Measurements from ENCODE around the gene KCNQ2. TPM values are rescaled to one million over a fixed set of nuclear protein-coding genes. Genes with fewer than 3 reads are reported as not detected.

KCNQ2 gene
- total and polyA plus RNA-seq, 4 donors: not detected

DNA sequence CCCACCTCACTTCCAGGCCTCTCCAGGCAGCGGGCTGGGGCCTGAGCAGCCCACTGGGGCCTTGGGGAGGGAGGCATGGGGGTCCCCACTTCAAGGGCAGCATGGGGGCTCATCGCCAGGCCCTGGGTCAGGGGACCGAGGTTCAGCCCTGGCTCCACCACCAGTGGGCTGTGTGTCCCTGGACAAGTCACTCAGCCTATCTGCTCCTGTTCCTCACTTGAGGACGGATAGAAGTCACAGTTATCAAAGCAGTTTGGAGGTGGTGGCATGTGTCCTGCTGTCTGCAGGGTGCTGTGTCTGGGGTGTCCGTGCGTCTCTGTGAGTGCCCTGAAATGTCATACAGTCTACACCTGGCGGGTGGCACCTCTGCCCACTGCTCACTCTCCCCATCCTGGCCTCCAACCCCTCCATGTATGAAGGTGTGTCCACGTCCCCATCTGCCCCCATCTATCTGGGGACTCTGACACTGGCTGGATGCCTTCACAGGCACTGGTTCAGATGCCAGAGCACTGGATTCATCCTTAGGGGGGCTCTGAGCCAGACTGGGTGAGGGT is 22.8 kb upstream of the KCNQ2 start (continued):
- no peak for TF ChIP-seq JUND (IDR thresholded peaks at IDR 0.05)
- TF ChIP-seq, protein P1, sequence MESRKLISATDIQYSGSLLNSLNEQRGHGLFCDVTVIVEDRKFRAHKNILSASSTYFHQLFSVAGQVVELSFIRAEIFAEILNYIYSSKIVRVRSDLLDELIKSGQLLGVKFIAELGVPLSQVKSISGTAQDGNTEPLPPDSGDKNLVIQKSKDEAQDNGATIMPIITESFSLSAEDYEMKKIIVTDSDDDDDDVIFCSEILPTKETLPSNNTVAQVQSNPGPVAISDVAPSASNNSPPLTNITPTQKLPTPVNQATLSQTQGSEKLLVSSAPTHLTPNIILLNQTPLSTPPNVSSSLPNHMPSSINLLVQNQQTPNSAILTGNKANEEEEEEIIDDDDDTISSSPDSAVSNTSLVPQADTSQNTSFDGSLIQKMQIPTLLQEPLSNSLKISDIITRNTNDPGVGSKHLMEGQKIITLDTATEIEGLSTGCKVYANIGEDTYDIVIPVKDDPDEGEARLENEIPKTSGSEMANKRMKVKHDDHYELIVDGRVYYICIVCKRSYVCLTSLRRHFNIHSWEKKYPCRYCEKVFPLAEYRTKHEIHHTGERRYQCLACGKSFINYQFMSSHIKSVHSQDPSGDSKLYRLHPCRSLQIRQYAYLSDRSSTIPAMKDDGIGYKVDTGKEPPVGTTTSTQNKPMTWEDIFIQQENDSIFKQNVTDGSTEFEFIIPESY (IDR thresholded peaks at IDR 0.05): no peak
- TF ChIP-seq FOXA1 (IDR thresholded peaks at IDR 0.05): no peak
- TF ChIP-seq HNF4G (IDR thresholded peaks at IDR 0.05): no peak
- TF ChIP-seq SP1 (IDR thresholded peaks at IDR 0.05): no peak
- TF ChIP-seq, protein P2, sequence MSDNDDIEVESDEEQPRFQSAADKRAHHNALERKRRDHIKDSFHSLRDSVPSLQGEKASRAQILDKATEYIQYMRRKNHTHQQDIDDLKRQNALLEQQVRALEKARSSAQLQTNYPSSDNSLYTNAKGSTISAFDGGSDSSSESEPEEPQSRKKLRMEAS (IDR thresholded peaks at IDR 0.05): no peak
- no peak for TF ChIP-seq YY1 (IDR thresholded peaks at IDR 0.05)

DNA sequence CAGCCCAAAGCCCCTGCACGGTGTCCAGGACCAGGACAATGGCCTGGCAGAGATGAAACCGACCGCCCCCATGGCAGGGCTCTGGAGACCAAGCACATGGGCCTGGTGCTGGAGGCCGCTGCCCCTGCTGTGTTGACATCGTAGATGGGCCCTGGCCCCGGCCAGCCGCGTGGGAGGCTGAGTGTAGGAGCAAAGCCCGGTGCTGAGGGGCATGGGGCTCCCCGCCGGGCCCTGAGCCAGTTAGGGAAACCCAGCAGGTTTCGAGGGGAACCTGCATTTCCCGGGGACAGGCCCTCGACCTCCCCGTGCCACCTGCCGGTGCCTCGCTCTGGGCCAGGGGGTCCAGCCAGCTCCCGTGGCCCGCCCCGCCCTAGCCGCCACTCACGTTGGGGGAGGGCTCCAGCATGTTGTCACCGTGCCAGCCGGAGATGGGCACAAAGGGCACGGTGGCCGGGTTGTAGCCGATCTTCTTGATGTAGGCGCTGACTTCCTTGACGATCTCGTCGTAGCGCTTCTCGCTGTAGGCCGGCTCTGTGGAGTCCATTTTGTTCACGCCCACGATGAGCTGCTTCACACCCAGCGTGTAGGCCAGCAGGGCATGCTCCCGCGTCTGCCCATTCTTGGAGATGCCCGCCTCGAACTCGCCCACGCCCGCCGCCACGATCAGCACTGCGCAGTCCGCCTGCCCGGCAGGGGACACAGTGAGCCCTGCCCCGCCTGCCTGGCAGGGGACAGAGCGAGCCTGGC is 22.1 kb upstream of the KCNQ2 start:
- Histone ChIP-seq H3K27ac (ENCODE audit: low read depth in 1 of 2, low read length in 2 of 2) (no peak overlapping the region), H3K9ac (ENCODE audit: low read depth in 1 of 2, low read length in 2 of 2) (no peak overlapping the region), H3K36me3 (ENCODE audit: control insufficient read depth in 4 of 4, insufficient read depth in 3 of 4, low read depth in 1 of 4, low read length in 3 of 4) (no peaks in the 10 kb centered on the region), H3K27me3 (ENCODE audit: control insufficient read depth in 4 of 4, insufficient read depth in 4 of 4, low read length in 3 of 4) (peaks cover 0 to 4% (median under 1%) of the 10 kb centered on the region in 4 donors), H3K4me3 (ENCODE audit: low read depth in 1 of 3, low read length in 3 of 3) (no peak overlapping the region), H3K9me3 (ENCODE audit: control insufficient read depth in 4 of 4, low read length in 3 of 4) (no peaks in the 10 kb centered on the region), H3K4me1 (ENCODE audit: control insufficient read depth in 4 of 4, insufficient read depth in 4 of 4, low read length in 3 of 4) (peaks cover 3 to 15% (median 7%) of the 10 kb centered on the region in 4 donors)
- no peak for TF ChIP-seq SP1 (IDR thresholded peaks at IDR 0.05)
- no peak for TF ChIP-seq RXRA (IDR thresholded peaks at IDR 0.05)
- TF ChIP-seq TAF1 (conservative IDR thresholded peaks at IDR 0.05): no peak
- DNase-seq (ENCODE audit: low spot score): no peak
- WGBS: 82% methylated on average over 51 of the region's 51 CpGs

DNA sequence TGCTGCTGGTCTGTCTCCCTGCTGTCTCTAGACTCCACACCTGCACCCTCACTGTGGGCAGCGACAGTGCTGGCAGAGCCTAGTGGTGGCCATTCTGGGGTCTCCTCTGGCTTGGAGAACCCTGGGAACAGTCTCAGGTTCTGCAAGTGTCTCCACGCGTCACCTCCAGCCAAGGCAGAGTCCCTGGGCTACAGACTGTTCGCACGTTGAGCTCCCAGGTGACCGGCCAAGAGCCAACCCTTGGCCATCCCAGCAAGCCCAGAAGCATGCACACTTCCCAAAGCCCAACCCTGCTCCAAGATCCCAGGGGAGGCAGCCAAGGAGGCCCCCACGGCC is 21.6 kb upstream of the KCNQ2 start:
- WGBS: 82% methylated on average over 7 of the region's 7 CpGs
- Histone ChIP-seq H3K4me3 (ENCODE audit: low read depth in 1 of 3, low read length in 3 of 3) (no peak overlapping the region), H3K9me3 (ENCODE audit: control insufficient read depth in 4 of 4, low read length in 3 of 4) (no peaks in the 10 kb centered on the region), H3K4me1 (ENCODE audit: control insufficient read depth in 4 of 4, insufficient read depth in 4 of 4, low read length in 3 of 4) (peaks cover 3 to 12% (median 6%) of the 10 kb centered on the region in 4 donors), H3K27me3 (ENCODE audit: control insufficient read depth in 4 of 4, insufficient read depth in 4 of 4, low read length in 3 of 4) (peaks cover 0 to 4% (median under 1%) of the 10 kb centered on the region in 4 donors), H3K9ac (ENCODE audit: low read depth in 1 of 2, low read length in 2 of 2) (no peak overlapping the region), H3K36me3 (ENCODE audit: control insufficient read depth in 4 of 4, insufficient read depth in 3 of 4, low read depth in 1 of 4, low read length in 3 of 4) (no peaks in the 10 kb centered on the region), H3K27ac (ENCODE audit: low read depth in 1 of 2, low read length in 2 of 2) (no peak overlapping the region)
- no peak for DNase-seq (ENCODE audit: low spot score)
- TF ChIP-seq GABPA (IDR thresholded peaks at IDR 0.05 in 1 of 2, conservative IDR thresholded peaks at IDR 0.05 in 1 of 2) (no peak), JUND (IDR thresholded peaks at IDR 0.05) (no peak), RXRA (IDR thresholded peaks at IDR 0.05) (no peak), YY1 (IDR thresholded peaks at IDR 0.05) (no peak), FOXA2 (IDR thresholded peaks at IDR 0.05) (no peak)
- TF ChIP-seq, protein P3, sequence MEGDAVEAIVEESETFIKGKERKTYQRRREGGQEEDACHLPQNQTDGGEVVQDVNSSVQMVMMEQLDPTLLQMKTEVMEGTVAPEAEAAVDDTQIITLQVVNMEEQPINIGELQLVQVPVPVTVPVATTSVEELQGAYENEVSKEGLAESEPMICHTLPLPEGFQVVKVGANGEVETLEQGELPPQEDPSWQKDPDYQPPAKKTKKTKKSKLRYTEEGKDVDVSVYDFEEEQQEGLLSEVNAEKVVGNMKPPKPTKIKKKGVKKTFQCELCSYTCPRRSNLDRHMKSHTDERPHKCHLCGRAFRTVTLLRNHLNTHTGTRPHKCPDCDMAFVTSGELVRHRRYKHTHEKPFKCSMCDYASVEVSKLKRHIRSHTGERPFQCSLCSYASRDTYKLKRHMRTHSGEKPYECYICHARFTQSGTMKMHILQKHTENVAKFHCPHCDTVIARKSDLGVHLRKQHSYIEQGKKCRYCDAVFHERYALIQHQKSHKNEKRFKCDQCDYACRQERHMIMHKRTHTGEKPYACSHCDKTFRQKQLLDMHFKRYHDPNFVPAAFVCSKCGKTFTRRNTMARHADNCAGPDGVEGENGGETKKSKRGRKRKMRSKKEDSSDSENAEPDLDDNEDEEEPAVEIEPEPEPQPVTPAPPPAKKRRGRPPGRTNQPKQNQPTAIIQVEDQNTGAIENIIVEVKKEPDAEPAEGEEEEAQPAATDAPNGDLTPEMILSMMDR (IDR thresholded peaks at IDR 0.05; ENCODE audit: low read depth, low read length, missing input control): no peak
